K562 (cell line): ENCODE measurements around the gene NTM. TPM values are rescaled to one million over a fixed set of nuclear protein-coding genes. Genes with fewer than 3 reads are reported as not detected.

Experiments used
- GTF2E2 ChIP-seq: fragments of 200-800 bp; sonication (Bioruptor generic); IDR thresholded peaks from 2 replicates; pipeline ENCODE4 v1.6.1; 2016; ENCODE audit warnings: missing genetic modification characterization, missing compliant biosample characterization
- MGA ChIP-seq: fragments of 450-650 bp; IDR thresholded peaks from 2 replicates; pipeline ENCODE4 v1.6.1; 2016; ENCODE audit warnings: mild to moderate bottlenecking, moderate library complexity
- PBX2 ChIP-seq, 2 experiments: IDR thresholded peaks in 1 of 2; conservative IDR thresholded peaks in 1 of 2; 2 replicates each; pipeline ENCODE4 v1.6.1; 2016; ENCODE audit warnings: low read depth in 2 of 2, mild to moderate bottlenecking in 1 of 2, missing compliant biosample characterization in 1 of 2, missing genetic modification characterization in 1 of 2, moderate library complexity in 1 of 2
- STAT5B ChIP-seq: fragments of 250-450 bp; sonication (Bioruptor Pico); IDR thresholded peaks from 2 replicates; pipeline ENCODE4 v1.8.0; 2021; ENCODE audit warnings: mild to moderate bottlenecking, inconsistent platforms
- polyA plus RNA-seq, 8 experiments: library from polyadenylated mRNA; depleted of rRNA in 4 of 8; stranded (reverse) in 5 of 8; unstranded in 3 of 8; fragments of >200 nt; fragmentation: Nextera tagmentation in 2 of 8; fragmentation: Illumina TruSeq in 1 of 8; extraction: Ambion mirVana in 2 of 8; extraction: Trizol in 1 of 8; gene quantifications; 2 replicates each; pipeline versions ENCODE4 v1.2.1 to v1.2.3, GENCODE V29; 2011 to 2014; ENCODE audit warnings: inconsistent platforms in 1 of 8, missing spikeins in 1 of 8
- total RNA-seq, 7 experiments: library from RNA; depleted of rRNA in 6 of 7; stranded (reverse); fragments of >200 nt in 6 of 7; fragmentation: Illumina TruSeq in 2 of 7; extraction: Trizol in 2 of 7; gene quantifications; 2 replicates each; pipeline versions ENCODE4 v1.2.1 to v1.2.3, GENCODE V29; 2011 to 2021; ENCODE audit warnings: low replicate concordance in 1 of 7

Gene NTM
- total and polyA plus RNA-seq, 9 of the 15 experiments (the other 6 are each of a cell fraction or from before 2014, with no cell fraction given): not detected

- TF ChIP-seq MGA: no peak
- no peak for TF ChIP-seq GTF2E2
- no peak for TF ChIP-seq PBX2 (CRISPR knock-in tag; IDR thresholded peaks at IDR 0.05; ENCODE audit: low read depth)
- no peak for TF ChIP-seq PBX2 (tag; conservative IDR thresholded peaks at IDR 0.05; ENCODE audit: low read depth)
- TF ChIP-seq STAT5B (CRISPR knock-in tag): no peak
These were observed 379.7 kb downstream of the NTM start (continued) for GRCh38 chr11:131750152-131750551.
